ENCODE measurements around the gene ZNF644. TPM values are rescaled to one million over a fixed set of nuclear protein-coding genes. Genes with fewer than 3 reads are reported as not detected.
"Not testable (repeated sequence)": the region's sequence is repeated elsewhere in the genome, so short reads cannot be mapped to it uniquely, and the experiment has no call there.

The ZNF644 gene
- total RNA-seq, 2 experiments from 2014 or later: 36.8 to 46.0 TPM

GRCh38 chr1:90925928-90926869 is 95.6 kb downstream of the ZNF644 start:
- CTCF ChIA-PET: no interaction called here

GRCh38 chr1:90924982-90925381 is 96.9 kb downstream of the ZNF644 start:
- ChIA-PET CTCF (interaction anchor here (0.7 to 1.2 kb wide), 3 partner anchors 11 to 1559 kb away, joined by 3 read pairs; no protein-coding TSS in a partner anchor), POLR2A (interaction anchor here (0.7 kb wide), 1 partner anchor 39 kb away, joined by 4 read pairs; no protein-coding TSS in a partner anchor)
- ATAC-seq: no peak
- intact Hi-C loops (cut with DNase I, micrococcal nuclease): no loop called here
- peaks cover 5% of the 10 kb centered on the region for H3K9me3 Mint-ChIP-seq (ENCODE audit: low read depth)
- H3K27me3 Mint-ChIP-seq: no peaks in the 10 kb centered on the region
- peaks cover 27% of the 10 kb centered on the region for H3K36me3 Mint-ChIP-seq (ENCODE audit: low read depth)
- H3K4me1 Mint-ChIP-seq: peaks cover 73% of the 10 kb centered on the region
- no peak for DNase-seq
- H3K4me3 Mint-ChIP-seq: no peak overlapping the region
- no peak overlapping the region for H3K27ac Mint-ChIP-seq

More at GRCh38 chr1:90925928-90926869, 95.6 kb downstream of the ZNF644 start:
- Mint-ChIP-seq H3K36me3 (ENCODE audit: low read depth) (peaks cover 30% of the 10 kb centered on the region), H3K4me3 (no peak overlapping the region), H3K27ac (no peak overlapping the region), H3K9me3 (ENCODE audit: low read depth) (peaks cover 5% of the 10 kb centered on the region), H3K27me3 (no peaks in the 10 kb centered on the region), H3K4me1 (peaks cover 65% of the 10 kb centered on the region)
- POLR2A ChIA-PET: no interaction called here
- peak; percentile 61 for ATAC-seq
- intact Hi-C loops (cut with DNase I, micrococcal nuclease): no loop called here
- DNase-seq: no peak

GRCh38 chr1:90922996-90923395 is 98.8 kb downstream of the ZNF644 start:
- Mint-ChIP-seq H3K27ac (no peak overlapping the region), H3K27me3 (no peaks in the 10 kb centered on the region), H3K9me3 (ENCODE audit: low read depth) (no peaks in the 10 kb centered on the region), H3K36me3 (ENCODE audit: low read depth) (peaks cover 21% of the 10 kb centered on the region), H3K4me3 (no peak overlapping the region), H3K4me1 (peaks cover 77% of the 10 kb centered on the region)
- ChIA-PET CTCF (no interaction called here), POLR2A (no interaction called here)
- DNase-seq: no peak
- intact Hi-C loops (cut with DNase I, micrococcal nuclease): no loop called here
- no peak for ATAC-seq

GRCh38 chr1:90922202-90922601 is 99.6 kb downstream of the ZNF644 start:
- Mint-ChIP-seq H3K4me1 (peaks cover 74% of the 10 kb centered on the region), H3K4me3 (no peak overlapping the region), H3K9me3 (ENCODE audit: low read depth) (no peaks in the 10 kb centered on the region), H3K27me3 (no peaks in the 10 kb centered on the region), H3K36me3 (ENCODE audit: low read depth) (peaks cover 26% of the 10 kb centered on the region), H3K27ac (no peak overlapping the region)
- ChIA-PET CTCF (no interaction called here), POLR2A (no interaction called here)
- ATAC-seq (no peak), DNase-seq (no peak)
- intact Hi-C loops (cut with DNase I, micrococcal nuclease): no loop called here

GRCh38 chr1:90919900-90920299 is 101.9 kb downstream of the ZNF644 start:
- H3K4me1 Mint-ChIP-seq: peaks cover 55% of the 10 kb centered on the region
- H3K9me3 Mint-ChIP-seq (ENCODE audit: low read depth): no peaks in the 10 kb centered on the region
- no peaks in the 10 kb centered on the region for H3K27me3 Mint-ChIP-seq

GRCh38 chr1:90919190-90919719 is 102.6 kb downstream of the ZNF644 start:
- Mint-ChIP-seq H3K9me3 (ENCODE audit: low read depth) (no peaks in the 10 kb centered on the region), H3K36me3 (ENCODE audit: low read depth) (peaks cover 25% of the 10 kb centered on the region), H3K4me1 (peaks cover 52% of the 10 kb centered on the region), H3K27ac (no peak overlapping the region), H3K4me3 (no peak overlapping the region), H3K27me3 (no peaks in the 10 kb centered on the region)
- intact Hi-C loops (cut with DNase I, micrococcal nuclease): no loop called here
- CTCF ChIA-PET: interaction anchor here (0.6 to 1.6 kb wide), 3 partner anchors 15 to 114 kb away, joined by 3 to 4 read pairs (median 3); no protein-coding TSS in a partner anchor
- POLR2A ChIA-PET: no interaction called here
- peak; percentile 54 for ATAC-seq
- DNase-seq: no peak

More at GRCh38 chr1:90919900-90920299, 101.9 kb downstream of the ZNF644 start:
- ChIA-PET CTCF (interaction anchor here (1.6 kb wide), 1 partner anchor 15 kb away, joined by 4 read pairs; no protein-coding TSS in a partner anchor), POLR2A (no interaction called here)
- intact Hi-C loops (cut with DNase I, micrococcal nuclease): no loop called here
- H3K27ac Mint-ChIP-seq: peak overlapping the region; percentile 31
- ATAC-seq: peak; percentile 75
- DNase-seq: no peak
- H3K36me3 Mint-ChIP-seq (ENCODE audit: low read depth): peaks cover 22% of the 10 kb centered on the region
- H3K4me3 Mint-ChIP-seq: no peak overlapping the region

GRCh38 chr1:90911353-90911752 is 110.5 kb downstream of the ZNF644 start:
- Mint-ChIP-seq H3K9me3 (ENCODE audit: low read depth) (no peaks in the 10 kb centered on the region), H3K27ac (no peak overlapping the region), H3K36me3 (ENCODE audit: low read depth) (peaks cover 22% of the 10 kb centered on the region), H3K27me3 (no peaks in the 10 kb centered on the region), H3K4me1 (peaks cover 4% of the 10 kb centered on the region), H3K4me3 (no peak overlapping the region)
- DNase-seq: no peak
- intact Hi-C loops (cut with DNase I, micrococcal nuclease): no loop called here
- ChIA-PET POLR2A (interaction anchor here (0.6 kb wide), 1 partner anchor 107 kb away, joined by 3 read pairs; no protein-coding TSS in a partner anchor), CTCF (interaction anchor here (1.1 kb wide), 1 partner anchor 25 kb away, joined by 3 read pairs; no protein-coding TSS in a partner anchor)
- no peak for ATAC-seq

GRCh38 chr1:90902672-90903071 is 119.2 kb downstream of the ZNF644 start:
- H3K4me1 Mint-ChIP-seq: no peaks in the 10 kb centered on the region
- no peak for ATAC-seq
- H3K4me3 Mint-ChIP-seq: no peak overlapping the region
- H3K36me3 Mint-ChIP-seq (ENCODE audit: low read depth): peaks cover 46% of the 10 kb centered on the region
- ChIA-PET CTCF (interaction anchor here (1.2 kb wide), 1 partner anchor 262 kb away, joined by 4 read pairs; no protein-coding TSS in a partner anchor), POLR2A (interaction anchor here (0.6 kb wide), 1 partner anchor 119 kb away, joined by 3 read pairs; the partner anchor contains the start of gene ZNF644)
- H3K9me3 Mint-ChIP-seq (ENCODE audit: low read depth): no peaks in the 10 kb centered on the region
- no peak for DNase-seq
- H3K27ac Mint-ChIP-seq: no peak overlapping the region
- H3K27me3 Mint-ChIP-seq: no peaks in the 10 kb centered on the region
- intact Hi-C loops (cut with DNase I, micrococcal nuclease): no loop called here

- ChIA-PET CTCF (interaction anchor here (0.6 kb wide), 1 partner anchor 54 kb away, joined by 3 read pairs; no protein-coding TSS in a partner anchor), POLR2A (no interaction called here)
- ATAC-seq (no peak), DNase-seq (no peak)
- peaks cover 52% of the 10 kb centered on the region for H3K36me3 Mint-ChIP-seq (ENCODE audit: low read depth)
- no peak overlapping the region for H3K4me3 Mint-ChIP-seq
- peaks cover 2% of the 10 kb centered on the region for H3K9me3 Mint-ChIP-seq (ENCODE audit: low read depth)
- H3K4me1 Mint-ChIP-seq: no peaks in the 10 kb centered on the region
- H3K27me3 Mint-ChIP-seq: no peaks in the 10 kb centered on the region
- intact Hi-C loops (cut with DNase I, micrococcal nuclease): no loop called here
- H3K27ac Mint-ChIP-seq: no peak overlapping the region
These were observed 122.6 kb downstream of the ZNF644 start for GRCh38 chr1:90899263-90899662.

GRCh38 chr1:90893679-90894078 is 128.2 kb downstream of the ZNF644 start:
- CTCF ChIA-PET; H3K4me1 Mint-ChIP-seq; DNase-seq; H3K4me3 Mint-ChIP-seq; H3K27ac Mint-ChIP-seq; H3K27me3 Mint-ChIP-seq; intact Hi-C loops (cut with DNase I, micrococcal nuclease); ATAC-seq; POLR2A ChIA-PET: not testable (repeated sequence)
- H3K9me3 Mint-ChIP-seq (ENCODE audit: low read depth): peaks cover 14% of the 10 kb centered on the region
- H3K36me3 Mint-ChIP-seq (ENCODE audit: low read depth): peaks cover 32% of the 10 kb centered on the region

- CTCF ChIA-PET: not testable (repeated sequence)
These were observed 129.0 kb downstream of the ZNF644 start for GRCh38 chr1:90892884-90893283.

More at GRCh38 chr1:90892884-90893283, 129.0 kb downstream of the ZNF644 start:
- ATAC-seq; POLR2A ChIA-PET; H3K27ac Mint-ChIP-seq; H3K4me3 Mint-ChIP-seq; H3K4me1 Mint-ChIP-seq; DNase-seq; intact Hi-C loops (cut with DNase I, micrococcal nuclease); H3K27me3 Mint-ChIP-seq: not testable (repeated sequence)
- peaks cover 29% of the 10 kb centered on the region for H3K36me3 Mint-ChIP-seq (ENCODE audit: low read depth)
- peaks cover 14% of the 10 kb centered on the region for H3K9me3 Mint-ChIP-seq (ENCODE audit: low read depth)
